HepG2 (cell line): Measurements from ENCODE around the gene TK1. TPM values are rescaled to one million over a fixed set of nuclear protein-coding genes. Genes with fewer than 3 reads are reported as not detected.

Experiments
- BCL3 ChIP-seq: sonication (generic); formaldehyde crosslinking; IDR thresholded peaks from 2 replicates; pipeline ENCODE4 v1.5.1; 2020; ENCODE audit warnings: mild to moderate bottlenecking, missing genetic modification reagents, moderate library complexity
- FOSL2 ChIP-seq: sonication (generic); formaldehyde crosslinking; IDR thresholded peaks from 2 replicates; pipeline ENCODE4 v1.4.0; 2020; ENCODE audit warnings: missing genetic modification reagents
- RARA ChIP-seq: IDR thresholded peaks from 2 replicates; pipeline ENCODE4 v1.6.1; 2016; ENCODE audit warnings: missing genetic modification reagents, missing compliant biosample characterization
- TARDBP ChIP-seq: sonication (generic); formaldehyde crosslinking; IDR thresholded peaks from 2 replicates; pipeline ENCODE4 v1.8.0; 2022; ENCODE audit warnings: mild to moderate bottlenecking, missing genetic modification reagents
- U2AF1 ChIP-seq: fragments of 200-400 bp; formaldehyde crosslinking; optimal IDR thresholded peaks from 2 replicates; pipeline ENCODE3; 2017; ENCODE audit warnings: mild to moderate bottlenecking, low read depth, low read length
- ZNF414 ChIP-seq: sonication (generic); formaldehyde crosslinking; IDR thresholded peaks from 2 replicates; pipeline ENCODE4 v1.5.0; 2020; ENCODE audit warnings: missing genetic modification reagents
- ZNF572 ChIP-seq: sonication (generic); formaldehyde crosslinking; IDR thresholded peaks from 2 replicates; pipeline ENCODE4 v1.5.1; 2020; ENCODE audit warnings: mild to moderate bottlenecking, missing genetic modification reagents
- ZNF614 ChIP-seq: IDR thresholded peaks from 2 replicates; pipeline ENCODE4 v1.6.1; 2018; ENCODE audit warnings: missing biosample characterization, missing genetic modification reagents, inconsistent platforms, borderline replicate concordance
- ZZZ3 ChIP-seq: sonication (generic); formaldehyde crosslinking; IDR thresholded peaks from 2 replicates; pipeline ENCODE4 v1.4.0; 2020; ENCODE audit warnings: missing genetic modification reagents, mild to moderate bottlenecking, borderline replicate concordance
- polyA plus RNA-seq, 8 experiments: library from polyadenylated mRNA; depleted of rRNA in 3 of 8; stranded (reverse) in 7 of 8; unstranded in 1 of 8; fragments of >200 nt; fragmentation: Illumina TruSeq in 4 of 8; extraction: Trizol in 4 of 8; gene quantifications; 2 replicates each; pipeline versions ENCODE4 v1.2.1 to v1.2.3, GENCODE V29; 2011 to 2016; ENCODE audit warnings: low read depth in 4 of 8, missing spikeins in 1 of 8, mixed read lengths in 1 of 8; ENCODE audit not compliant: insufficient read depth in 1 of 8
- total RNA-seq, 5 experiments: library from RNA; depleted of rRNA; stranded (reverse); fragments of >200 nt; fragmentation: Illumina TruSeq; extraction: Trizol; gene quantifications; 2 replicates each; pipeline ENCODE4 v1.2.3, GENCODE V29; 2016; ENCODE audit warnings: low read depth in 1 of 5

Gene TK1
- total and polyA plus RNA-seq, 2 of the 13 experiments (the other 11 are each of a cell fraction or from before 2014, with no cell fraction given): 45.0 to 96.0 TPM

GRCh38 chr17:78128551-78129350, 58.1 kb downstream of the TK1 start, which contains the start of gene TMC6 (continued):
- TF ChIP-seq BCL3 (CRISPR knock-in tag) (no peak; the same call in 1 of the 2 replicates), TARDBP (CRISPR knock-in tag) (peak; percentile 36), ZNF572 (CRISPR knock-in tag) (no peak), FOSL2 (CRISPR knock-in tag) (peak; percentile 53), U2AF1 (no peak), ZNF614 (CRISPR knock-in tag) (no peak), RARA (CRISPR knock-in tag) (peak; percentile 48; the same call in 1 of the 2 replicates), ZZZ3 (CRISPR knock-in tag) (no peak), ZNF414 (CRISPR knock-in tag) (peak; percentile 86)
- TF ChIP-seq, all 625 proteins: peak for 149
